ENCODE results near the gene SIK3.

The SIK3 gene

DNA sequence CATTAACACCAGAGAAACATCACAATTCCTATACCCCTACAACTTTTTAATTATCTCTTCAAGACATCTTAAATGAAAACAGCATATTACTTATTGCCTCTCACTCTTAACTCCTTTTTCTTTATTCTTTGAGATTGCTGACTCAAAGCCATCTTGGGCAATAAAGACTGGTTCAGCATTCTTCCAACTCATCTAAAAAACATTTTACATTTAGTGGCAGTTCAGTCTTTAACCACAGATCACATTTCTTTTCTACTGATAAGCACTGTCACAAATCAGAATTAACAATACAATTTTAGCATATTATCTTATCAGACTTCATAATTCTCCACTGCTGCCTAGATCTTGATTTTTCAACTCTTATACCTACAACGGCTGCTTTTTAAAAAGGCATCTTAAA lies 34.0 kb downstream of the SIK3 start:
- TF ChIP-seq, protein P1, sequence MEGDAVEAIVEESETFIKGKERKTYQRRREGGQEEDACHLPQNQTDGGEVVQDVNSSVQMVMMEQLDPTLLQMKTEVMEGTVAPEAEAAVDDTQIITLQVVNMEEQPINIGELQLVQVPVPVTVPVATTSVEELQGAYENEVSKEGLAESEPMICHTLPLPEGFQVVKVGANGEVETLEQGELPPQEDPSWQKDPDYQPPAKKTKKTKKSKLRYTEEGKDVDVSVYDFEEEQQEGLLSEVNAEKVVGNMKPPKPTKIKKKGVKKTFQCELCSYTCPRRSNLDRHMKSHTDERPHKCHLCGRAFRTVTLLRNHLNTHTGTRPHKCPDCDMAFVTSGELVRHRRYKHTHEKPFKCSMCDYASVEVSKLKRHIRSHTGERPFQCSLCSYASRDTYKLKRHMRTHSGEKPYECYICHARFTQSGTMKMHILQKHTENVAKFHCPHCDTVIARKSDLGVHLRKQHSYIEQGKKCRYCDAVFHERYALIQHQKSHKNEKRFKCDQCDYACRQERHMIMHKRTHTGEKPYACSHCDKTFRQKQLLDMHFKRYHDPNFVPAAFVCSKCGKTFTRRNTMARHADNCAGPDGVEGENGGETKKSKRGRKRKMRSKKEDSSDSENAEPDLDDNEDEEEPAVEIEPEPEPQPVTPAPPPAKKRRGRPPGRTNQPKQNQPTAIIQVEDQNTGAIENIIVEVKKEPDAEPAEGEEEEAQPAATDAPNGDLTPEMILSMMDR (IDR thresholded peaks at IDR 0.05; ENCODE audit: insufficient read depth, low read depth, low read length, missing control alignments): no peak
- no peak for DNase-seq (ENCODE audit: low read depth)
- no peak overlapping the region for H3K4me3 ChIP-seq (ENCODE audit: low read depth, low read length)

GRCh38 chr11:117062498-117062897 lies 35.7 kb downstream of the SIK3 start:
- peak overlapping the region; percentile 5 for H3K4me3 ChIP-seq (ENCODE audit: low read depth, low read length)
- DNase-seq (ENCODE audit: low read depth): peak; percentile 18
- TF ChIP-seq, protein P1 (IDR thresholded peaks at IDR 0.05; ENCODE audit: insufficient read depth, low read depth, low read length, missing control alignments): no peak

DNA sequence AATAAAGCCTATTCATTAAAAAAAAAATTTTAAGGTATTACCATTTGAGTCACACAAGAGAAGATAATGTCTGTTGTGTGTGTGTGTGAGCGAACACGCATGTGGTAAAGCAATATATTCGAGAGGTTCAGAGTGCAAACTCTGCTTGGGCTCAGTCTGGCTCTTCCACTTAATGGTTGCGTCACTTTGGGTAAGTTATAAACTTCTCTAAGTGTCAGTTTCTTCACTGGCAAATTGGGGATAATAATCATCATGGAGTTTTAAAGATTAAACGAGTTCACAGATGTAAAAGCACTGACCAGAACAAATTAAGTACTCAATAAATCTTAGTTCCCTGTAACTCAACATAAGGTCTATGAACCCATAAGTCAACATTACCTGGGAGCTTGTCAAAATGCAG lies 37.0 kb downstream of the SIK3 start:
- TF ChIP-seq, protein P1 (IDR thresholded peaks at IDR 0.05; ENCODE audit: insufficient read depth, low read depth, low read length, missing control alignments): no peak
- H3K4me3 ChIP-seq (ENCODE audit: low read depth, low read length): no peak overlapping the region
- no peak for DNase-seq (ENCODE audit: low read depth)

DNA sequence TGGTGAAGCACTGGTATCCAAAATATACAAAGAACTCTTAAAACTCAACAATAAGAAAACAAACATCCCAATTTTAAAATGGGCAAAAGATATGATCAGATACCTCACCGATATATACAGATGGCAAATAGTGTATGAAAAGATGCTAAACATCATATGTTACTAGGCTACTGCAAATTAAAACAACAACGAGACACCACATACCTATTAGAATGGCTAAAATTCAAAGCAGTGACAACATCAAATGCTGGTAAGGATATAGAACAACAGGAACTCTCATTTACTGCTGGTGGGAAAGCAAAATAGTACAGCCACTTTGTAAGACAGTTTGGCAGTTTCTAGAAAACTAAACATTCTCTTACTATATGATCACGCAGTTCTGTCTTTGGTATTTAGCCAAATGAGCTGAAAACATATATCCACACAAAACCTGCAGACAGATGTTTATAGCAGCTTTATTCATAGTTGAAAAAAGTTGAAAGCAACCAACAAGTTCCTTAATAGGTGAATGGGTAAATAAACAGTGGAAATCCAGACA lies 38.5 kb downstream of the SIK3 start:
- DNase-seq (ENCODE audit: low read depth): no peak
- H3K4me3 ChIP-seq (ENCODE audit: low read depth, low read length): no peak overlapping the region
- TF ChIP-seq, protein P1 (IDR thresholded peaks at IDR 0.05; ENCODE audit: insufficient read depth, low read depth, low read length, missing control alignments): no peak

GRCh38 chr11:117058761-117059261 lies 39.4 kb downstream of the SIK3 start:
- no peak overlapping the region for H3K4me3 ChIP-seq (ENCODE audit: low read depth, low read length)
- TF ChIP-seq, protein P1 (IDR thresholded peaks at IDR 0.05; ENCODE audit: insufficient read depth, low read depth, low read length, missing control alignments): no peak
- DNase-seq (ENCODE audit: low read depth): no peak

DNA sequence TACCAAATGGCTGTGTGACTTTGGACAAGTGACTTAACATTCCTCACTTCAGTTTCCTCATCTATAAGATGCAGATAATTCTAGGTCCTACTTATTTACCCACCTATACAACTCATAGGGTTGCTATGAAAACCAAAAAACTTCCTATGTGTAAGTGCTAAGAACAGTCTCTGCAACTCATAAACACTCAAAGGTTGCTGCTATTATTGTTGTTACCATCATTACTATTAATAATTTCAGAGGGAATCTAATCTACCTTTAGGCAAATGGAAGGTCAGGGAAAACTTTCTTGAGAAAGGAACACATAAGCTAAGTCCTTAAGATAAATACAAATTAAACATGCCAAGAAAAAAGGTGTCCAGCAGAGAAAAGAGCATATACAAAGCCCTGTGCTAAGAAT lies 40.5 kb downstream of the SIK3 start:
- TF ChIP-seq, protein P1 (IDR thresholded peaks at IDR 0.05; ENCODE audit: insufficient read depth, low read depth, low read length, missing control alignments): no peak
- H3K4me3 ChIP-seq (ENCODE audit: low read depth, low read length): no peak overlapping the region
- no peak for DNase-seq (ENCODE audit: low read depth)

DNA sequence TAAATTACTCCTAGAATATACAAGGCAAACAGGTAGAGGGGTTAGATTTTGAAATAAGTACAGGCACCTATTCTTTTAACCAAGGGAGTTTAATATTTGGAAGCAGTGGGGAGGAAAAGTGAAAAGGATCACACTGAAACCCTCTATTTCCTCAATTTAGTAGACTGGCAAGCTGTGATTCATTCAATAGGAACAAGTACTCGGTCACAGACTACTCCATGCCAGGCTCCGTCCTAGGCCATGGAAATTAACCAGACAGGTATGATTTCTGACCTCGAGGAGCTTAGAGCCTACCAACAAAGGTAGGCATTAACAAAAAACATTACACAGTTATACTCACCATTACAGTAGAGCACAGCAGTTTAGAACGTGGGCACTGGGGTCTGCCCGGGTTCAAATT lies 40.9 kb downstream of the SIK3 start:
- TF ChIP-seq, protein P1 (IDR thresholded peaks at IDR 0.05; ENCODE audit: insufficient read depth, low read depth, low read length, missing control alignments): no peak
- DNase-seq (ENCODE audit: low read depth): no peak
- H3K4me3 ChIP-seq (ENCODE audit: low read depth, low read length): no peak overlapping the region
